ENCODE data around the gene SPOCK2. TPM values are rescaled to one million over a fixed set of nuclear protein-coding genes. Genes with fewer than 3 reads are reported as not detected.

Gene SPOCK2
- total RNA-seq, 1 donor, result 0.36 TPM

DNA sequence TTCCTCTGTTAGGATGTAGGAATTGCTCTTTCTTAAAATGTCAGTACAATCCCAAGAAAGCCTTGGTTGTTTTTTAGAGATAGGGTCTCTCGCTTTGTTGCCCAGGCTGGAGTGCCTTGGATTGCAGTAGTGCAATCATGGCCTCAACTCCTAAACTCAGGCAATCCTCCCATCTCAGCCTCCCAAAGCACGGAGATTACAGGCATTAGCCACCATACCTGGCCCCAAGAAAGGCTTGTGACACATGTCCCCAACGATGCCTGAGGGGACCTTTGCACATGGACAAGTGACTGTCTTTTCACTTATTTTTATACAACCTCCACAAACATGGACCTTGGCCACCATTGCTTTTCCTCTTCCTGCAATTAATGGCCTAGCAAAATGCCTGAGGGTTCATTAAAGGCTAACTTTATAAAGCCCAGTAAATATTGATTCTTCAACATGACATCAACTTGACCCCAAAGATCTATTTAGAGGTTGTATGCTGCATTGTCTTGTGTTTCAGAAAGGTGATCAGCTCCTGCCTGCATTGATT lies 10.0 kb upstream of the SPOCK2 start:
- no peak overlapping the region for H2AFZ ChIP-seq (ENCODE audit: low read length)
- no peak overlapping the region for H3K4me2 ChIP-seq (ENCODE audit: insufficient read depth, low read length)

DNA sequence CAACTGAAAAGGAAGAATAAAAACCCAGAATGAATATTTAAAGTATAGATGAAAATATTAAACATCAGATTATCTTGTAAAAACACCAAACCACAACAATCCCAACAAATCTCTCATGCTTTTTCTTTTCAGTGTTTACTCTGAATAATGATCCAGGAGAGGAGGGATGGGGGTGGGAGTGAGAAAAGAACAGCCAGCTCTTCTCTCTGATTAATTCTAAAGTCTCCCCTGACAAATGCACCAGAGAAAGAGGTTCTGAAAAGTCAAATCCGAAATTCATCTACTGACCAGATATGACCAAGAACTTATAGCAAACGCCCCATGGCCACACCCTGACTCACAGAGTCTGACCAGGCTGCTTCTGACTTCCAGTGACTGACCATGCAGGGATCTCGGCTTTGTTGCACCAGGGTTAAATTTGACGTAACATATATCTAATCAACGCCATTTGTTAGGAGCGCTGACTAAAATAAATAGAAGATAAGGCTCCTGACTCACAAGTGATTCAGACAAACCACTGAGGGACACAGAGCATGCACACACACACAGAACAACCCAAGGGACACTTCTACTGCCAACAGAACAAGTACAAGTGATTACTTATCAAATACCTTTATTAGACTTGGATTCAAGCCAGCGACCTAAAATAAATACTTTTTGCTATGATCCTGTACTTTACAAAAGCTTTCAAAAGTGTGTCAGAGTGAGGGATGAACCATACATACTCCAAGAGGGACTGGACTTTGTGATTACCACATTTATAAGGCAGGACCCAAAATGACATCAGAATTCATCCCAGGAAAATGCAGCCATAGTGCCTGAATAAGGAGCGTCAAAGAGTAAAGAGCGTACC lies 9.3 kb upstream of the SPOCK2 start:
- Histone ChIP-seq H3K4me2 (ENCODE audit: insufficient read depth, low read length) (peak overlapping the region; percentile 21), H3K27ac (ENCODE audit: low read depth, low read length) (peak overlapping the region; percentile 47)

More for the DNA sequence above, 10.0 kb upstream of the SPOCK2 start:
- H3K36me3 ChIP-seq (ENCODE audit: insufficient read depth, low read length), result no peaks in the 10 kb centered on the region
- H3K4me3 ChIP-seq (ENCODE audit: insufficient read depth, low read length), result no peak overlapping the region
- TF ChIP-seq, protein P1, sequence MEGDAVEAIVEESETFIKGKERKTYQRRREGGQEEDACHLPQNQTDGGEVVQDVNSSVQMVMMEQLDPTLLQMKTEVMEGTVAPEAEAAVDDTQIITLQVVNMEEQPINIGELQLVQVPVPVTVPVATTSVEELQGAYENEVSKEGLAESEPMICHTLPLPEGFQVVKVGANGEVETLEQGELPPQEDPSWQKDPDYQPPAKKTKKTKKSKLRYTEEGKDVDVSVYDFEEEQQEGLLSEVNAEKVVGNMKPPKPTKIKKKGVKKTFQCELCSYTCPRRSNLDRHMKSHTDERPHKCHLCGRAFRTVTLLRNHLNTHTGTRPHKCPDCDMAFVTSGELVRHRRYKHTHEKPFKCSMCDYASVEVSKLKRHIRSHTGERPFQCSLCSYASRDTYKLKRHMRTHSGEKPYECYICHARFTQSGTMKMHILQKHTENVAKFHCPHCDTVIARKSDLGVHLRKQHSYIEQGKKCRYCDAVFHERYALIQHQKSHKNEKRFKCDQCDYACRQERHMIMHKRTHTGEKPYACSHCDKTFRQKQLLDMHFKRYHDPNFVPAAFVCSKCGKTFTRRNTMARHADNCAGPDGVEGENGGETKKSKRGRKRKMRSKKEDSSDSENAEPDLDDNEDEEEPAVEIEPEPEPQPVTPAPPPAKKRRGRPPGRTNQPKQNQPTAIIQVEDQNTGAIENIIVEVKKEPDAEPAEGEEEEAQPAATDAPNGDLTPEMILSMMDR (IDR thresholded peaks at IDR 0.05; ENCODE audit: extremely low read depth, low read depth, low read length), result no peak
- H3K27me3 ChIP-seq (ENCODE audit: insufficient read depth, low read length), result no peaks in the 10 kb centered on the region
- peaks cover 22% of the 10 kb centered on the region for H3K4me1 ChIP-seq (ENCODE audit: insufficient read depth, low read length)
- no peaks in the 10 kb centered on the region for H3K79me2 ChIP-seq (ENCODE audit: insufficient read depth, low read length)
- no peak for DNase-seq (ENCODE audit: insufficient read length, low spot score, missing footprints)
- H3K27ac ChIP-seq (ENCODE audit: low read depth, low read length), result peak overlapping the region; percentile 1
- no peaks in the 10 kb centered on the region for H3K9me3 ChIP-seq (ENCODE audit: low read depth, low read length)
- peaks cover 5% of the 10 kb centered on the region for H4K20me1 ChIP-seq (ENCODE audit: insufficient read depth, low read length)

DNA sequence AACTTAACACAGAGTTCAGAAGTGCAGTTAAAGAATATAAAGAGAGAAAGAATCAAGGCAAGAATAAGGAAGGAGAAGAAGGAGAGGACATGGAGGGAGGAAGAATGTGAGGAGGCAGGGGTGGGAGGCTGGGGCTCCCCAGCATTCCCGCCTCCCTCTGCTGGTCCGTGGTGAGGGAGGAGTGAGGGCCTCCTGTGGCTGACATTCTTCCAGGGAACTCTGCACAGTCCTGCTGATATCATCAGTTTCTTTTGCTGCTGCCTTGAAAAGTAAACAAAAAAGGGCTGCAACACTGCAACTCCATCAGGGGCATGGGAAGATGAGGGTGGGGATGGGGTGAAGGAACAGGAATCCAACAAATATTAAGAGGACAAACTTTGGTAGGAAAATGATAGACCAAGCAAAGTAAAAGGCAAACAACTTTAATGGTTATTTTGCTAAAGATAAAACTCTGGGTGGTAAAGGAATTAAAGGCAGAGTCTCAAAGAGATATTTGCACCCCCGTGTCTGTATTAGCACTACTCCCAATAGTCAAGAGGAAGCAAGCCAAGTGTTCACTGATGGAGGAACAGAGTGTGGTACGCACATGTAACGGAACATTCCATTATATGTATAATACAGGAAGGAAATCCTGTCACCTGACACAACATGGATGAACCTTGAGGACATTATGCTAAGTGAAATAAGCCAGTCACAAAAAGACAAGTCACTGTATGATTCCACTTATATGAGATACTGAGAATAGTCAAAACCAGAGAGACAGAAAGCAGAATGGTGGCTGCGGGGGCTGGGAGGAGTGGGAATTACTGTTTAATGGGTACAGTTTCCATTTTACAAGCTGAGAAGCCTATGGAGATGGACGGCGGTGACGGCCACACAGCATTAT lies 8.0 kb upstream of the SPOCK2 start:
- Histone ChIP-seq H3K79me2 (ENCODE audit: insufficient read depth, low read length) (no peaks in the 10 kb centered on the region), H3K27ac (ENCODE audit: low read depth, low read length) (no peak overlapping the region), H4K20me1 (ENCODE audit: insufficient read depth, low read length) (peaks cover 5% of the 10 kb centered on the region), H3K4me1 (ENCODE audit: insufficient read depth, low read length) (peaks cover 22% of the 10 kb centered on the region), H3K9me3 (ENCODE audit: low read depth, low read length) (no peaks in the 10 kb centered on the region), H2AFZ (ENCODE audit: low read length) (no peak overlapping the region), H3K4me2 (ENCODE audit: insufficient read depth, low read length) (no peak overlapping the region), H3K27me3 (ENCODE audit: insufficient read depth, low read length) (peaks cover 3% of the 10 kb centered on the region), H3K36me3 (ENCODE audit: insufficient read depth, low read length) (no peaks in the 10 kb centered on the region), H3K4me3 (ENCODE audit: insufficient read depth, low read length) (no peak overlapping the region)
- DNase-seq (ENCODE audit: insufficient read length, low spot score, missing footprints), result peak; percentile 55
- TF ChIP-seq, protein P1 (IDR thresholded peaks at IDR 0.05; ENCODE audit: extremely low read depth, low read depth, low read length), result no peak

More for the DNA sequence above, 9.3 kb upstream of the SPOCK2 start:
- no peaks in the 10 kb centered on the region for H3K36me3 ChIP-seq (ENCODE audit: insufficient read depth, low read length)
- peak; percentile 95 for DNase-seq (ENCODE audit: insufficient read length, low spot score, missing footprints)
- TF ChIP-seq, protein P1 (IDR thresholded peaks at IDR 0.05; ENCODE audit: extremely low read depth, low read depth, low read length), result no peak
- H2AFZ ChIP-seq (ENCODE audit: low read length), result no peak overlapping the region
- no peaks in the 10 kb centered on the region for H3K79me2 ChIP-seq (ENCODE audit: insufficient read depth, low read length)
- H3K9me3 ChIP-seq (ENCODE audit: low read depth, low read length), result no peaks in the 10 kb centered on the region
- no peak overlapping the region for H3K4me3 ChIP-seq (ENCODE audit: insufficient read depth, low read length)
- peaks cover 5% of the 10 kb centered on the region for H4K20me1 ChIP-seq (ENCODE audit: insufficient read depth, low read length)
- H3K27me3 ChIP-seq (ENCODE audit: insufficient read depth, low read length), result peaks cover 3% of the 10 kb centered on the region
- H3K4me1 ChIP-seq (ENCODE audit: insufficient read depth, low read length), result peaks cover 22% of the 10 kb centered on the region

Data from osteoblast (primary cell).